Stimulated activated CD4-positive, alpha-beta T cell treated with anti-CD3 and anti-CD28 coated beads, Interleukin-2, amount 100 ng/mL, for 48 hours (primary cell): ENCODE measurements around the gene TIMM10B.
A peak's percentile ranks its signal among the peaks of the same experiment; 100 is the strongest.

ENCODE experiments used
- DNase-seq, 2 donors: peaks; one replicate each; pipeline ENCODE4 v3.0.0-alpha.2; 2020

Gene TIMM10B

DNA sequence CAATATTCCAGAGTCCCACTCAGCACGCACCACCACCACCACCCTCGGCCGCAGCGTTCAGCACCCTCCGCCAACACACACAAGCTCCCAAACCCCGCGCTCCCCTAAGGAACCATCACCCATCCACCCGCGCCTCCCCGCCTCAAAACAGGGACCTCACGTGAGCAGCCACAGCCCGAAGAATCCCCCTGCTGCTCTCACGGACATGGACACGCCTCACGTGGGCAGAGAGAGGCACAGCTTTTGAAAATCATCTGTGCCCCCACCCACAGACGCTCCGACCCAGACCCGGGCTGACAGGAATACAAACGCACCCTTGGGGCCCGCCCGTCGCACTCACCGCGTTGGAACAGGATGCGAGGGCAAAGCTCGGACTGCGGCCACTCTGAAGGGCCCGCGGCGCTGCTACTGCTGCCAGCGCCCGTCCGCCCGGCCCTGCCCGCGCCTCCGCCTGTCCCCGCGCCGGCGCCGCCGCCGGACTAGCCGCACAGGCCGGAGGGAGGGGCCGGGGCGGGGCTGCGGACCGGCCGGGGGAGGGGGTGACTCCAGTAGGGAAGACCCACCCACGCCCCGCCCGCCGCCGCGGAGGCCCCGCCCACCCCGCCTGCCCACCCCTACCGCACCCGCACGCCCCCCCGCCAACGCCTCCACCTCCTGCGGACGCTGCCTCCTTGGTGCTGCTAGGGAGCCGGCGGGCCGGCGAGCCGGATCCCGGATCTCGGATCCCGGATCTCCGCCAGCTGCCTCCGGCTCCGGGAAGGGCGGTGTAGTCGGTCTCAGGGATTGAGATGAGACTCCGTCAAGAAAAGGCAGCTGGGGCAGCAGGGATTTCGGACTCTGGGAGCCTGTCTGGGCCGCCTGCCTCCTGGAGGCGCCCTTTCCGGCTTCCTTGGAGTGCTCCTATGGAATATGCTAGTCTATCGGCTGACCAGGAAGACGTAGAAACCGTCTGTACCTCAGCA lies 7.6 kb upstream of the TIMM10B start, which contains the start of gene TRIM3:
Gene TRIM3 (minus strand): TSS at position 491 of the 962 bp plus-strand sequence. CDS start 8,246 bp downstream, outside the sequence.
- DNase-seq, result peak; percentile 40 to 43

DNA sequence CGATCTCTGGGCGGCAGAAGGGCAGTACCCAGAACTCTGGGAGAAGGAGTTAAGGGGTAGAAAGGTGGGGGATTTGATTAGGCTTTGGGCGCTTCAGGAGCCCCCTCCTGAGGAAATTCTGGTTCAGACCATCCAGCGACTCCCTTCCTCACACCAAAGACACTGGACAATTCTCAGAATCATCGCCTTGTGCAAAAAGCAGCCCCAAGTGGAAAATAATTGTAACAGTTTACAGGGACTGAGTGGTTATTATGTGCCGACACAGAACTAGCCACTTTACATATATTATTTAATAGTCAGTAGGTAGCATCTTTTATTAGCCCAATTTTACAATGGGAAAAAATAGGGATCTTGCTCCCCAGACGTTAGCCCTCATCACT lies 6.9 kb upstream of the TIMM10B start:
- no peak for DNase-seq

DNA sequence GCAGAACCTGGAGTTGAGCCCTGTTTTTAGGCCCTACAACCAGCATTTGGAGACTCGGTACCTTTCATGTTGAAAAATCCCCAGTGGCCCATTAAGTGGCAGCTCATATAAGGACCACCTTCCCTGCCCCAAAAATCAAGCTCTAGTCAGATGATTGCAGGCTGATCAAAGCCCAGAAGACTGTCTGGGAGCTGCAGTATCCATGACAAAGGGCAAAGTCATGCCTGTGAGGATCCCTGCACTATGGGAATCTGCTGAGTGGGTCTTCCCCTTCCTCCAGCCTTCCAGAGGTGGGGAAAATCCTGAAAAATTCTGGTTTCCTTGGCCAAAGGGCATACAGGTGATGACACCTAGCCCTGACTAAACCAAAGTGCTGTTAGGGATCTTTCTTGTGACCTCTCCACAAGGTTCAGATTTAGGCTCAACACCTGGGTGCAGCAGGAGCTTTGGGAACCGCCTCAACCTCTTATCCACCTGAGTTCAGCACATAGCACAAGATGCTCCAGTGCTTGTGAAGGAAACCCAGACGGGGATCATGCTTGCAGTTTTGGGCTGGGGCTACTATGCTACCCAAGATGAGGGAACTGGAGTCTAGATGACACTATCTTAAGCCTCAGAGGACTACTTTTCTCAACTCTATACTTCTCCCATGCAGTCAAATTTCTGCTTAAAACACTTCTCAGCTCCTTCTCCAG lies 6.3 kb upstream of the TIMM10B start:
- DNase-seq, result no peak

DNA sequence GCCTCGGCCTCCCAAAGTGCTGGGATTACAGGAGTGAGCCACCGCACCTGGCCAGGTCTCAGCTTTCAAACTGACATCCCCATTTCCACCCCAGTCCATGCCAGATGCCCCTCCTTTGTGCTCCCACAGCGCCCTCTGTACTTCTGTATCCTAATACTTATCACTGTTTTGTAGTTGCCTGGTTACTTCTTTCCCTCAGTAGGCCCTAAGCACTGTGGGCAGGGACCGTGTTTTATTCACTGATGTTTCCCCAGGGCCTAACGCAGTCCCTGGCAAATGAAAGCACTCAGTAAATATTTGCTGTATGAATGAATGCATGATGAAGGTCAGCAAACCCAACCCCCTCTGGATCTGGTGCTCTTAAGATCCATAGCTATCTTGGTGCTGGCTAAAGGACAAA lies 5.4 kb upstream of the TIMM10B start:
- DNase-seq, result no peak

DNA sequence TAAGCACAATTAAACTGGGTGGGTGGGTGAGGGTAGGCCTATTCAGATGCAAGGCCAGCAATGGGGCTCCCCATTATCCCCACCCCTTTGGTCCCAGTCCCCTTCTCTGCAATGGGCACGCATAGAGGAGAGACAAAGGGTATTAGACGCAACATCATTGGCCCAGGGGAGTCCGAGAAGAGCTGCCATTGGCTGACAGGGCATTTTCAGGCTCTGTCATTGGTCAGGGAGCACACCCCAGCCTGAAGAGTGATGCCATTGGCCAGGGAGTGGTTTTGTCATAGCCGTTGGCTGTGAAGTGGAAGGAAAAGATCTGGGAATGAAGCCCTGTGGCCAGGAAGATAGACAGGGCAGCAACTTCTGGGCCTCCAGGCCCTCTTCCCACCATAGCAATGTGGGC lies 4.7 kb upstream of the TIMM10B start:
- DNase-seq, result no peak

DNA sequence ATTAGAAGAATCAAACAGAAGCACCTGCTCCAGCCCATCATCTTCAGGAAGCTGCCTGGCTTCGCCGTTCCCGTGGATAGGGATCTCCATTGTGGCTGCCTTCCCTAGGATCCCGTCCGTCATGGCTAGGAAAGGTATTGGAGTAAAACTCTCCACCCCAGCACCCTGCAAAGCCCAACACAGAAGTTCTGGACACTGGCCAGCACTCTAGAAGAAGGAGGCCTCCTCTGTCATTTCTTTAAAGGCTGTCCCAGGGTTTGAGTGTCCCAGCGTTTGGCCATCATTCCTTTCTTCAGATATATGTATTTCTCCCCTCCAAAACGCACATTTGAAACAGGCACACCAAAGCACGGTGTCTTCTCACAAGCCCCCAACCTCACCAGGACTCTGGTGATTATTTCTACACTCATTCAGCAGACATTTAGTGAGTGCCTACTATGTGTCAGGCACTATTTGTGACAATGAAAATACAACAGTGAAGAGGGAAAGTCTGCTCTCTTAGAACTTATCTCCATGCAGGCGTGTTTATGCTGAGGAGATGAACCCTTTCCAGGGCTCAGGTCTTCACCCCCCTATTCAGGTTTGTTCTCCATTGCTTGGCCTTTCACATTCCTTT lies 894 bp upstream of the TIMM10B start:
- DNase-seq, result no peak

DNA sequence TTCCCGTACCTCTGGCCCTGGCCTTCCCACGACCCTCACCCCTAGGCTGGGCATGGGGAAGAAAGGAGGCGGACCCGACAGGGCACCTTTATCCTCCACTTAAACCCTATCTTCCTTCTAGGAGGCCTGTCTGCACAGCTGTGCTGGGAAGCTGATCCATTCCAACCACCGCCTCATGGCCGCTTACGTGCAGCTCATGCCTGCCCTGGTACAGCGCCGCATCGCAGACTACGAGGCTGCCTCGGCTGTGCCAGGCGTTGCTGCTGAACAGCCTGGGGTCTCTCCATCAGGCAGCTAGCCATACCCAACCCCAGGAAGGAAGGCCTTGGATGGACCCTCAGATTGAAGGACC lies 599 bp downstream of the TIMM10B start:
- no peak for DNase-seq

DNA sequence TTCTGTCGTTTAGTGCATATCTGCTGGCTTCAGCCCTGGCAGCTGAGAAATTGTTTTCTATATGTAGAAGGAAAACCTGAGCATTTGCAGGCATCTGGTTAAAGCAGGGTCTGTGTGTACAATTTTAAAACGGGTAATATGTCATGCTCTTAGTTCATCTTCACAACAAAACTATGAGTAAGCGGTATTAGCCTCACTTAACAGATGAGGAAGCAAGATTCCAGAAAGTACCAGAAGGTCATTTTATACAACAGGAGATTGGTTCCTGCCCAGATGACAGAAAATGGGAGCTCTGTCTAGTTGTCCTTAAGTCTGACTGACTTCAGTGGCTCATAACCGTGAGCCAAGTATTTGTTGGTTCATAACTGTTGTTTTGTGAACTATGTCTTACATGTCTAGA lies 1.1 kb downstream of the TIMM10B start:
- no peak for DNase-seq

DNA sequence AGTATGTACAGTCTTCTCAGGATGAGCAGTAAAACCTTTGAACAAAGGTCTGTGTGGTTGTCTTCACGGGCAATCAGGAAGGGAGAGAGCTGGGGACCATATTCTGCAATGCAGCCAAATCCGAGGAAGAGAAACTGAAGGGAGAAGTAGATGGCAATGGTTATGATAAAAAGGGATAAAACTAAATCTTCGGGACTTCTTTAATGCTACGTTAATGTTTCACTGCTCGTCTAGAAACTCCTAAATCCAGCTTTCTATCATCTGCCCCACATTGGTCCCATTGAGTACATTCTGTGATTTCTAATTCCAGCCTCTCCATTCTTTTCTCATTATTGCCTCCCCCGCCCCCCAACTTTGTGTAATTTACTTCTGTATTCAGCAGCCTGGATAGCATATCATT lies 1.7 kb downstream of the TIMM10B start:
- no peak for DNase-seq

DNA sequence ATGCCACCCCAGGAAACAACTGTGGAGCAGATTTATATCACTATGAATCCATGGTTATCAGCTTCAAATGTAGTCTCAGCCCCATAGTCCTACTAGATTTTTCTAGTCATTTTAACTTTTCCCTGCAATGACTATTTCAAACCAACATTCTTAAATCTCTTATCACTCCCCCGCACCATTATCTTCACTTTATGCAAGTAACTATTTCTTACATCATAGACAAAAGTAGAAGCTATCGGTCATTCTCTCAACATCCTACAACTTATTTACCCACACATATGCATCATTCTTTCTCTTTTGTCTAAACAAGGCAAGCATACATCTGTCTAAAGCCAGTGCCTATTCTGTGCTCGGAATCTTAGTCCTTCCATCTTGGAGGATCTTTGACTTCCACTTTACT lies 4.4 kb downstream of the TIMM10B start:
- DNase-seq, result no peak

DNA sequence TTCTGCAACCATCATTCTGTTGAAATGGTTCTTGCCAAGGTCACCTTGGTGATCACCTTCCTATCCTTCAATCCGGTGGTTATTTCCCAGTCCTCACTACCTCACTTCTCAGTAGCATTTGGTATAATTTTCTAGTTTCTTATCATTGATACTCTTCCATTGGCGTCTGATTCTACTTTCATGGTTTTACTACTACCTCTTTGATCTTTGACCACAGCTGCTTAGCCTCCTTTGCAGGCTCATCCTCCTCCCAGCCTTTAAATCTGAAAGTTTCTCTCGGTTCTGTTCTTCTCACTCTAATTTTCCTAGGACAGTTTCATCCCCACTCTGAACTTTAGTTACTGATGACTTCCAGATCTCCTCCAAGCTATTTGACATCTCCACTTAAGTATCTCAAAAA lies 5.0 kb downstream of the TIMM10B start:
- DNase-seq, result no peak

DNA sequence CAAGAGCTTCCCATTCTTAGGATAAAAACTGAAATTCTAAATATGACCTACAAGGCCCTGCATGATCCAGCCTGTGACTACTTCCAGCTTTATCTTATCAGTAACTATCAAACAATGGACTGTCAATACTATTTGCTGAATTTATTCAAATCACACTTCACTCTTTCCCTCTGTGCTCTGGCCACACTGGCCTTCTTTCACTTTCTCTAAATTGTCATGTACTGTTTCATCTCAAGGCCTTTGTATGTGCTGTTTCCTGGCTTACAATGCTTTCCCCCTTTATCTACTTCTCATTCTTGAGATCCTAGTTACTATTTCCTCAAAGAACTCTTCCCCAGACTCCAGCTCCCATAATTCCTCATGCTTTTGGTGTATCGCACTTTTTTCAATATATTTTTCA lies 5.6 kb downstream of the TIMM10B start:
- no peak for DNase-seq

DNA sequence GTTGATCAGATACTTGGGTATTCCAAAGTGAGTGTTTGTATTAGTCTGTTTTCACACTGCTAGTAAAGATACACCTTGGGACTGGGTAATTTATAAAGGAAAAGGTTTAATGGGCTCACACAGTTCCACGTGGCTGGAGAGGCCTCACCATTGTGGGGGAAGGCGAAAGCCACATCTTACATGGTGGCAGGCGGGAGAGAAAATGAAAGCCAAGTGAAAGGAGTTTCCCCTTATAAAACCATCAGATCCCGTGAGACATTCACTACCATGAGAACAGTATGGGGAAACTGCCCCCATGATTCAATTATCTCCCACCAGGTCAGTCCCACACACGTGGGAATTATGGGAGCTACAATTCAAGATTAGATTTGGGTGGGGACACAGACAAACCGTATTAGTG lies 7.0 kb downstream of the TIMM10B start:
- no peak for DNase-seq

DNA sequence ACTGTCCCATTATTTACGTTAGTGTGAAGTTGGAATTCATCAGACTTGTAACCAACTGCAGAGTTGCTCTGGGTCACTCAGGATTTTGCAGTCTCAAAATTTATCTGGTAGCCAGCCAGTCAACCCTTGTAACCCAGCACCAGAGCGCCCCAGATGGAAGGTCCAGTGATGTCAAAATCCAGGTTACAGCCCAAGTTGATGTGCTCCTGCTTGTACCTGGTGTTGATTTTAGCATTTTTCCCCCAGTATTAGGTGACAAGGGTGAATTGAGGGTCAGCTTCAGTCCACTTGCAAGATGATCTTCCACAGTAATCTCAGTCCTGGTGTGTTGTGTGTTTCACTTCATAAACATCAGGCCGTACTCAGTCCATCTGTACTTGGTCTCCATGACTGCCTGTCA lies 7.5 kb downstream of the TIMM10B start:
- no peak for DNase-seq

DNA sequence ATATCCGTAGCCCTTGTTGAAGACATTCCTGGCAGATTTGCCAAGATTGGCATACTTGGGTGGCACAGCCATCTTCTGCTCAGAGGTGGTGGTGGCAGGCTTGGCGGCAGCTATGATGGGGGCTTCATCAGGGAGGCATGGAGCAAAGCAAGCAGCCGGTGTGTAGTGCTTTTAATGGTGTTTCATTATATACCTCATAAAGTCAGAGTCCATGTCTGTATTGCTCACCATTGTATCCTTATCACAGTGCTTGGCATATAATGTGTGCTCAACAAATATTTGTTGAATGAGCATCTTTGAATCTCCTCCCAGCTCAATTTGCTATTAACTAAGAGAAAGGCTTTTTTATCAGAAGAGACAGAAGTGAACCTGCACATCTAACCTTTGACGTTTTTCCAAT lies 8.0 kb downstream of the TIMM10B start:
- DNase-seq, result no peak

DNA sequence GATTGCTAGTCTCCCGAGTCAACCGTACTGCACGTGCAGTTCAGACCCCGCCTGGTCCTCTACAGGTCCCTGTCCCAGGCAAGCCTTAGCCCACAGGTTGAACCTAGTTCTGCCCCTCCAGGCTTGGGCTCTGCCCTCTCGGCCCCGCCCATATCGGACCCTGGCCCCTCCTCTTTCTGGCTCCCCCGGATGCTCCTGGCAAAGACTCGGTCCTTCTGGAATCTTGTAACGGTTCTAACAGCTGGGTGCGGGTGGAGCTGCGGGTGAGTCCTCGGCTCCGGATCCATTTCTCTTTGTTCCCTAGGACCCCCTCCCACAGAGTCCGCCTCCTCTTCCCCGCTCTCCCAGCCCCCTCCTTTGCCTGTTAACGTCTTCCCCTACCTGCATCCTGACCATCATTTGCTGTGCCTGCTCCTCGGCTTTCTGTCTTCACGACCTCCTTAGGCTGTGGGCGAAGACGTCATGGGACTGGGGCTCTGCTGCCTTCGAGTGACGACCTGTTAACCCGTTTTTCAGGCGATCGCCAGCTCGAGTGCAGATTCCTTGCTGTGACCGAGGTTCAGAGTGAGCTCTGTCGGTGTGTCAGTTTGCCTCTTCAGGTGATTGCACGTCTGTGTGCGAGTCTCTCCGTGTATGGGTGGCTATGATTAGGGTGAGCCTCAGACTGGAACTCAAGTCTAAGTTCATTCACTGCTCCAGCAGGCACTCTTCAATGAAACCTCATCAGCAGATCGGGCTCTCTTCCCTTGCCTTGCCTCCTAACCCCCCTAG lies 16.0 kb downstream of the TIMM10B start, which contains the start of gene DNHD1:
Gene DNHD1 (plus strand): TSS at position 212 of the 771 bp plus-strand sequence. CDS start 936 bp downstream, outside the sequence.
- DNase-seq, result no peak

DNA sequence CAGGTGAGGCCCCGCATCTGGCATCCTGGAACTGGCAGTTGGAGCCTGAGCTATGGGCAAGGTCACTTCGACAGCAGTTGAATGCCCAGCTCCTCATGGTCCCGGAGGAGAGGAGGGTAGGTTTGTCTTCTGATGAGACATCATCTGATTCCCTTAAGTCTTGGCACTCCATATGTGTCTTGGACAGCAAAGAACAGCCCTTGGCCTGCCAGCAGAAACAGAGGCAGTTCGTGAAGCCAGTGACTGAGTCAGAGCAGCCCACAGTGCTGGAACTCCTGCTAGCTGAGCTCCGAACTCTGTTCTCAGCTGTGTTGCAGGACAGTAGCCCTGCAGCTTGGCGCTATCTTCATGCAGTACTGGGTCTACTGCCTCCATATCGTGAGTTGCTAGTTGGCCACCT lies 16.8 kb downstream of the TIMM10B start:
- DNase-seq, result no peak

DNA sequence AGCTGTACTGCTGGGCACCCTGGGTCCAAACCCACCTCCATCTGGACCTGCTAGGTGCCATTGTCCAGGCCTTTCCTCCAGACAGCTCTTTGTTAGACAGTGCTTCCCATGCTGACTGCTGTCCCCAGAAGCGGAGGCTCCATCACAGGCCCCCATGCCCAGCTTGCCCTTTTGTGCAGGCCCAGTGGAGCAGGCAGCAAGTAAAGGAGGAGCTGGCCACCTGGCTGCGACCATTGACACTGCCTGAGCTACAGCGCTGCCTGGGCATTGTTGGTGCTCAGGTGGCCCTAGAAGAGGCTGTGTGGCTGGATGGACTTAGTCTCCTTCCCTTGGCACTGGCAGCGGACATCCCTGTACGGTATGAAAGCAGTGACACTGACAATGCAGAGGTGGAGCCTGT lies 17.2 kb downstream of the TIMM10B start:
- DNase-seq, result no peak

DNA sequence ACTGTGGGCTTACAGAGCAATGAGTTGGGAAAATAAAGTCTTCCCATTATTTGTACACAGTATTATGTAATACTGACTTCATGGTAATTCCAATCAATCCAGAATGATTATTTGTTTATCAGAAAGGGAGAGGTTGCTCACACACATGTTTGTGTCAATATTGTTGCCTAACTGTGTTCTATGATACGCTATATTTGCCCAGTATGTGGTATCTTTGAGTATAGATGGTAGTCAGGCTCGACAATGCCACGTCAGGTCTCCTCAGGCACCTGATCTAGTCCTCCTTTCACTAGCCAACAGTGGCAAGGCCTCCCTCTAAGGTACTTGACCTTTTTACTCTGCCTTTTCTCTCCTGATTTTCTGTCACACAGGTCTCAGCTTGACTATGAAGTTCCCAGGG lies 21.1 kb downstream of the TIMM10B start:
- DNase-seq, result no peak

DNA sequence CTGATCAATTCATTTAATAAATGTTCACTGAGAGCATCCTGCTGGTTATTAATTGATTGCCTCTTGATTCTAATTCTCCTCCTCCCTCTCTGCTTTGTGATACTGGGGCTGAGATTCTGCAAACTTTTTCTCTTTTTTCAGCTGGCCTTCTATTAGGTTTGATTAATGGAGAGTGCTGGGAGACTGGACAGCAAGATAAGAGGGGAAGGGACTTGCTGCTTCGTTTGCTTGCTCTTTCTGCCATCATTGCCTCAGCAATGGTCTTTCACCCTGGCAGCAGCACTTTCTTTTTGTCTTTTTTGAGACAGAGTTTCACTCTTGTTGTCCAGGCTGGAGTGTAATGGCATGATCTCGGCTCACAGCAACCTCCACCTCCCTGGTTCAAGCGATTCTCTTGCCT lies 22.9 kb downstream of the TIMM10B start:
- DNase-seq, result no peak

DNA sequence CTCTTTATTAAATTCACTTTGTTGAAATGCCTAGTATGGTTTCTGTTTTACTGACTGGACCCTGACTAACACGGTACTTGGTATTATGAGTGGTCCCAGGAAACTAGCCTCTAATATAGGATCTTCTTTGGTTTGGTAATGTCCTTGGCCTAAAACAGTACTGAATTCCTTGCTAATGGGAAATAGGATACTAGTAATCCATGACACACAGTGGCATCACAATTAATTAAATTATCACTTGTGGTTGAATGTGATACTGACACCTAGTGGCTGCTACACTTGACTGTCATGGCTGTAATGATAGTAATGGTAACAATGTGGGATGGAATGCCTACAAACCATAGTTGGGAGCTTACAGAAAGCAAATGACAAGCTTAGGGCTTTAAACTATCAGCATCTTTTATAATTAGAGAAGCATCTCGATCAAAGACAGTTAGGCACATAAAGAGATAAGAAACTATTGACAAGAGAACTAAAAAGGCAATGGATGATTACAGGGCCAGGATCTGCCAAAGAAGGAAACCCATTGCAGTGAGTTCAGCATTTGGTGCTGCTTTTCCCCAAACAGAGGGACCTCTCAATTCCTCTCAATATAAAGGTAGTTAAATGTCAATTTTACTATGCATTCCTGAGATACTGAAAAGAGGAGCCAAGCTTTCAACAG lies 24.4 kb downstream of the TIMM10B start:
- DNase-seq, result no peak

DNA sequence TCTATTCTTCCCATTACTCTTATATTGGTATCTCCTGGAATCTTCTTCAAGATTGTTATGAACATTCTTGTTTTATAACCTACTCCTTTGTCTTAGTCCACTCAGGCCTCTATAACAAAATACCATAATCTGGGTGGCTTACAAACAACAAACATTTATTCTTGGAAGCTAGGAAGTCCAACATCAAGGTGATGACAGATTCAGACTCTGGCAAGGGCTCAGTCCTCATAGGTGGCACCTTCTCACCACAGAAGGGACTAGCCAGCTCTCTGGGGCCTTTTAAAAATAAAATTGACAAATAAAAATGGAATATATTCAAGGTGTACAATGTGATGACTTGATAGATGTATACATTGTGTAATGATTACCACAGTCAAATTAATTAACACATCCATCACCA lies 35.6 kb downstream of the TIMM10B start:
- DNase-seq, result no peak
